Suprapubic skin (tissue), 3 donors: Measurements from ENCODE around the gene SCG2.

Source experiments
- POLR2AphosphoS5 ChIP-seq, 3 donors: sonication (generic); formaldehyde crosslinking; IDR thresholded peaks; one replicate each; pipeline ENCODE4 v1.6.1; 2017; ENCODE audit warnings: antibody characterized with exemption in 3 of 3
- TF ChIP-seq, protein P1 (sequence below), 2 donors: fragments of 200-600 bp in 1 of 2; fragments of 450-650 bp in 1 of 2; sonication (generic) in 1 of 2; IDR thresholded peaks; one replicate each; pipeline ENCODE4 v1.5.1; 2016 to 2019; ENCODE audit warnings: antibody characterized with exemption in 2 of 2, mild to moderate bottlenecking in 1 of 2, moderate library complexity in 1 of 2

DNA sequence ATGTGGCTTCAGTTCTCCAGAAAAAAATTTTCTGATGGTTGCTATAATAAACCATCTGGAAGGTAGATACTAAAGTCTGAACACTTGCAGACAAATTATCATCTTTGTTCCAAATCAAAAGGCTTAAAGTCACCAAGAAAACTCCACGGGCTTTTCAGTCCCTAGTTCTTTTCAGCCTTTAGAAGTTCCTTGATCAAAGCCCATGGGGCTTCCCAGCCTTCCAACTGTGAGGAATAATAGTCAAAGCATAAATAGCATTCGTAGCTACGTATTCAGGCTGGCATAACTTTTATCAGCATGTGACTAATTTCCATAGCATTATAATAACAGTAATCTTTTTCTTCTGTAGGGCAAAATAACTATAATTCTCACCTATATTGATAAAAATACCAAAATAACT, 13.9 kb downstream of the SCG2 start:
- TF ChIP-seq, protein P1, sequence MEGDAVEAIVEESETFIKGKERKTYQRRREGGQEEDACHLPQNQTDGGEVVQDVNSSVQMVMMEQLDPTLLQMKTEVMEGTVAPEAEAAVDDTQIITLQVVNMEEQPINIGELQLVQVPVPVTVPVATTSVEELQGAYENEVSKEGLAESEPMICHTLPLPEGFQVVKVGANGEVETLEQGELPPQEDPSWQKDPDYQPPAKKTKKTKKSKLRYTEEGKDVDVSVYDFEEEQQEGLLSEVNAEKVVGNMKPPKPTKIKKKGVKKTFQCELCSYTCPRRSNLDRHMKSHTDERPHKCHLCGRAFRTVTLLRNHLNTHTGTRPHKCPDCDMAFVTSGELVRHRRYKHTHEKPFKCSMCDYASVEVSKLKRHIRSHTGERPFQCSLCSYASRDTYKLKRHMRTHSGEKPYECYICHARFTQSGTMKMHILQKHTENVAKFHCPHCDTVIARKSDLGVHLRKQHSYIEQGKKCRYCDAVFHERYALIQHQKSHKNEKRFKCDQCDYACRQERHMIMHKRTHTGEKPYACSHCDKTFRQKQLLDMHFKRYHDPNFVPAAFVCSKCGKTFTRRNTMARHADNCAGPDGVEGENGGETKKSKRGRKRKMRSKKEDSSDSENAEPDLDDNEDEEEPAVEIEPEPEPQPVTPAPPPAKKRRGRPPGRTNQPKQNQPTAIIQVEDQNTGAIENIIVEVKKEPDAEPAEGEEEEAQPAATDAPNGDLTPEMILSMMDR (IDR thresholded peaks at IDR 0.05): no peak
- TF ChIP-seq POLR2AphosphoS5 (IDR thresholded peaks at IDR 0.05): no peak
